HG03108 (cell line): ENCODE data around the gene POR.

Experiments
- ATAC-seq: cut with Tn5 transposase; IDR thresholded peaks from one replicate; pipeline ENCODE4 v1.9.1; 2021; ENCODE audit warnings: moderate library complexity; ENCODE audit not compliant: unreplicated experiment

Gene POR

DNA sequence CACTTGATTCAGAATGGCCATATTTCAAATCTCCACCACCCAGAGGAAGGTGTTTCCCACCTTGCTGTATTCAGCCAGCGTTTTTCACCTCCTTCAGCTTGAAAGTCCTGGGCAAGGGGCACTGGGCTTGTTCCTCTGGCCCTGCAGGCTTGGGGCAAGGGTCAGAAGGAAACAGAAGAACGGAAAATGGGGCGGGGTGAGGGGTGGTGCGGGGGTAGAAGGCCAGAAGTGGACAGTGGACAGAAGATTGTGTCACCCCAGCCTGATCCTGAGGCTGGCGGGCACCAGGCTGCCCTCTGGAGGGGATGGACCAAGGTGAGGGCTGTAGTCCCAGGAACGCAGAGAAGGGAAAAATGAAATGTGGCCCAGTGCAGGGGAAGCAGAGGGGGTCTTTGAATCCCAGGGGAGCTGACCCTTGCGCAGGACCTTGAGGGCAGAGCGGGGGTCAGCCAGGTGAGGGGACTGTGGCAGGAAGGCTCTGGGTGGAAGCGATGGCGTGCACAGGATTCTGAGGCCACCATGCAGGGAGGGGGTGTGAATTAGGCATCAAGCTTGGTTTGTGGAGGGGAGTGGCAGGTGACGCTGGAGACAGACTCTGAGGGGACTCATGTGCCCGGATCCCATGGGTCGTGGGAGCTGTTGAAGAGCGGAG is 56.5 kb downstream of the POR start:
- no peak for ATAC-seq

DNA sequence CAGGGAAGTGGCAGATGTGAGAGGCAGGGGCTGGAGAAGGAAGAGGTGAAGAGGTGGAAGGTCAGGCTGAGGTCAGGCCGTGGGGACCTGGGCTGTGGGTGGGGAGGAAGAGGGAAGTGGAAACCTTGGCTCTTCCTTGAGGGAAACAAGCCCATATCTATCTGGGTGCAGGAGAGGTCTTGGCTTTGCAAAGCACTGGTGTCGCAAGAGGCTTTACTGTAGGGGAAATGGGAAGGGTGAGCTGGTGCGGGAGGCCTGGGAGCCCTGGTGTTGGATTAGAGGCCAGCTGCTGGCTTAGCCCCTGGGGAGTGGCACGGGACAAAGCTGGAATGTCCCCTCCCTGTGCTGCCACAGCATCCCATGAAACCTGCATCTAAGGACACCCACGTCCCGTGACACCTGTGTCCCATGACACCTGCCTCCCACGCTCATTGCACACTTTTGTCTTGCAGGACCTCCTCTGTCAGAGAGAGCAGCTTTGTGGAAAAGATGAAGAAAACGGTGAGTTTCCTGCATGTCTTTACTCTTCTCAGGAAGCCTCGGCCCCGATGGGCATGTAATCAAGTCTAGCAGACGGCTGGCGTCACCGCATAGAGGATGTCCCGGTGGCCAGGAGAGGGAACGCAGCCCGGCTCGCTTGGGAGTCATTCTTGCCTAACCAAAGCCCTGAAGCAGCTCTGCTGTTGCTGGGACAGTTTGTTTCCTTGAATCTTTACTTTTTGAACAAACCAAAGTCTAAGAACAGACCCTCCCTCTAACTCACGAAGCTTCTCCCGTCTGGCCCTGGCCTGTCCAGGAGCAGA is 57.2 kb downstream of the POR start:
- no peak for ATAC-seq

DNA sequence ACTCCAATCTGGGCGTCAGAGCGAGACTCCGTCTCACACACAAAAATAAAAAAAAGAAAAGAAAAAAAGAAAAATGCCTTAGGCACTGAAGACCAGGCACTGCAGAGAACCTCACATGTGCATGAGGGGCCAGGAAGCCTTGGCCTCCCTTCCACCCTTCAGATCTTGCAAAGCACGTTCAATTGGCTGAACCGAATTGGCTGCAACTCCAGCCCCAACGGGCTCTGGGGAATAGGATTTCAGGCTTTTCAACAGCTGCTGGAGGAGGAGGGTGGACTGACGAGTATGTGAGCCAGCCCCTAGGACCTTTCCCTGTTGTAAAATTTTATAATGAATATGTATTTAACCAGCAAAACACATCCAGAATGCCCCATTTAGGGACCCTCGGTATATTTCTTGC is 62.8 kb downstream of the POR start:
- ATAC-seq: no peak

DNA sequence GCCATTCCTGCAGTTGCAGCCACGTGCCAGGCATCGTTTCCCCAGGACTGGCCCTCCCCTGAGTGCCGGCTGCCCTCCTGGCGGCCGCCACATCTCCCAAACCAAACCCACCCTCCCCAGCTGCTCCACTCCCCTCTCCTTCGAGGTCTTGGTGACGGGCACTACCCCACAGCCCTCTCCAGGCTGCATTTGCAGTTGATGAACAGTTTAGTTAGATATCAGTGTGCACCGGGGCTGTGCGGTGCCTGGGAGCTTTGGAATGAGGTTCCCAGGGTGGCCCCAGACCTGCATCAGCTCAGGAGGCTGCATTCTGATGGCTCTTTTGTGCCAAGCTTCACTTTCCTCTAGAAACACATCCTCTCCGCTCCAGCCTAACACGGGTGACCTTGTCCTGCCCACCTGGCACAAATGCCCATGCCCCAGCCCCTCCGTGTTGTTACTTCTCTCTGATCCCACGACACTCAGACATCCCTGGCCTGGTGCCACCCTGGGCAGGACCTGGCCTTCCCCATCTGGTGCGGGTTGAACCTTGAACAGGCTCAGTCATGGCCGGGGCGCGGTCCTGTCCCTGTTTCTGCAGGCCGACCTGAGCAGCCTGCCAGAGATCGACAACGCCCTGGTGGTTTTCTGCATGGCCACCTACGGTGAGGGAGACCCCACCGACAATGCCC is 64.9 kb downstream of the POR start:
- no peak for ATAC-seq

DNA sequence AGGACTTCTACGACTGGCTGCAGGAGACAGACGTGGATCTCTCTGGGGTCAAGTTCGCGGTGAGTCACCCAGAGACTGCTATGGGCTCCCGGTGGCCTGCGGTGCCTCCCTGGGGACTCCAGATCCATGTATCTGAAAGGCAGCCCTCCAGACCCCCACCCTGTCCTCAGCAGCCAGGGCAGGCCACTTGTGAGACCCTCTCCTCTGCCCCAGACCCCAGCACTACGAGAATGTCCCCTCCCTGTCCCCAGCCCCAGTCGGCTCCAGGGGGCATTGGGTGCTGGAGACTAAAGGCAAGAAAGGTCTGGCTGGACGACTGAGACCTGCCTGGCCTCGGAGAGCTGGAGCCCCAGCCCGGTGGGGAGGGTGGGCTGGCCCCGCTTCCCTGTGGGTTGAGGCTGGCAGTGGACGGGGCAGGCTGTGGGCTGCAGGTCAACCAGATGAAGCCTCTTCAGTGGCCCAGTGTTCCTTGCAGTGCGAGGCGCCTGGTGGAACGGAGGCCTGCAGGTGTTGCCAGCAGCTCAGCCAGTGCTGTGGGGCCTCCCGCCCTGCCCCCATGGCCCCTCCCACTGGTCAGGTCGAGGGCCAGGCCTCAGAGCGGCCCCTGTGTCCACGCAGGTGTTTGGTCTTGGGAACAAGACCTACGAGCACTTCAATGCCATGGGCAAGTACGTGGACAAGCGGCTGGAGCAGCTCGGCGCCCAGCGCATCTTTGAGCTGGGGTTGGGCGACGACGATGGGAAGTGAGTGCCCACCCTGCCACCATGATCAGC is 65.7 kb downstream of the POR start:
- ATAC-seq: no peak

DNA sequence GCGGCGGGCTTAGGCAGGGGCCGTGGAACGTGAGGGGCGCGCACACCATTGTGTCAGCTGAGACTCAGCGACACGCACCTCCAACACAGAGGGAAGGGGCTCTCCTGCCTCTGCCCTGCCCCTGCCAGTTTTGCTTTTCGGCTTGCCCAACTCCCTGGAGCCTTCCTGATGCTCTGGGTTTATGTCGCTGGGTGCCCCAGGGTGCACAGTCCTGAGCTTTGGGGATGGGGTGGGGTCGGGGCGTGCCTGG is 66.2 kb downstream of the POR start:
- no peak for ATAC-seq

DNA sequence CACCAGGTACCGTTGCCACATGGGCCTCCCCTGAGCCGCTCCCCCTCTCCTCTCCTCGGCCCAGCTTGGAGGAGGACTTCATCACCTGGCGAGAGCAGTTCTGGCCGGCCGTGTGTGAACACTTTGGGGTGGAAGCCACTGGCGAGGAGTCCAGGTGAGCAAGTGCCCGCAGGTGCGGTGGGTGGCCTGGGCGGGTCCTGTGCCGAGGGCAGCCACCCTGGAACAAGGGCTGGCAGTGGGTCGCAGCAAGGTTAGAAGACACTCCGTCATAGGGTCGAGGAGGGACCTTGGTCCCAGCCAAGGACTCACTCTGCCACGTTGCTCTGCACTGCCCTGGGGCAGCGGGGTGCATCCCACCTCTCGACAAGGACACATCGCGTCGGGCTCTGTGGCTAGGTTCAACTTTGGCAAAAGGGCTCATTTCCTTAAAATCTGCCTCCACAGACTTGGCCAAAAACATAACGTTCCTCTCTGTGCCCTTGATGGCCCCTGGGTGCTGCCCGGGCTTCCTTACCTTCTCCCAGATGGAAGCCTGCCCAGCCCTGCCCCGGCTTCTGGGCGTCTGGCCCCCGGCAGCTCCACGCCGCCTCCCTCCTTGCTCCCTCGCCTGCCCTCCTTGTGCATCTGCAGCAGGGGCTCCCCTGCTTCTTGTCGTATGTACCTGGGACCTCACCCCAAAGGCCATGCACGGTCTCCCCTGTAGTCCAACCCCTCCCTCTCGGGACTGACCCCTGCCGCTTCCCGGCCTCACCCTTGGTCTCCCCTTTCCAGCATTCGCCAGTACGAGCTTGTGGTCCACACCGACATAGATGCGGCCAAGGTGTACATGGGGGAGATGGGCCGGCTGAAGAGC is 66.7 kb downstream of the POR start:
- no peak for ATAC-seq

DNA sequence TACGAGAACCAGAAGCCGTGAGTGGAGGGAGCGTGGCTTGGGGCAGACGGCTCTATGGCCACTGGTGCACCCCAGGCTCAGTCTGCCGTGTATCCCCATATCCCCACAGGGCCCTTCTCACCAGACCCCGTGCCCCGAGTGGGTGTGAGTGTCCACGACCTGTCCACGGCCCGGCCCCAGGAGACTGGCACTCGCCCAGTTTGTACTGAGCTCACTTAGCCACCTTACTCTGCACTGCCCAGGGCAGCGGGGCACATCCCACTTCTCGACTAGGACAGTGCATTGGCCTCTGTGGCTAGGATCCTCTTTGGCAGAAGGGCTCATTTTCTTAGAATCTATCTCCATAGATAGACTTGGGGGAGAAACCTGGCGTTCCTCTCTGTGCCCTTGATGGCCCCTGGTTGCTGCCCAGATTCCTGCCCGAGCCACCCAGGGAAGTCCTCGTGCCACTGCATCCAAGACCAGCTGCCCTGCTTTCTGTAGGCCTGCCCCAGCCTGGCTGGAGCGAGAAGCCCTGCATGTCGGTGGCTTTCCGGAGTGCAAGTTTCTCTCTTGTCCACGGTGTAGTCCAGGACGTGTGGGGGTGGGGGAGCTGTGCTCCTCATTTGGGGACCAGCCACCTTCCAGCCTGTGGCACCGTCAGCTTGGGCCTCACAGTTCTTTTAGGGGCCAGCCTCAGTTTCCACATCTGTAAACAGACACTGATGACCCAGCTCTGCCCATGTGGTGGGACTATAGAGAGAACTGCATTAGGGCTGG is 67.5 kb downstream of the POR start:
- ATAC-seq: no peak

DNA sequence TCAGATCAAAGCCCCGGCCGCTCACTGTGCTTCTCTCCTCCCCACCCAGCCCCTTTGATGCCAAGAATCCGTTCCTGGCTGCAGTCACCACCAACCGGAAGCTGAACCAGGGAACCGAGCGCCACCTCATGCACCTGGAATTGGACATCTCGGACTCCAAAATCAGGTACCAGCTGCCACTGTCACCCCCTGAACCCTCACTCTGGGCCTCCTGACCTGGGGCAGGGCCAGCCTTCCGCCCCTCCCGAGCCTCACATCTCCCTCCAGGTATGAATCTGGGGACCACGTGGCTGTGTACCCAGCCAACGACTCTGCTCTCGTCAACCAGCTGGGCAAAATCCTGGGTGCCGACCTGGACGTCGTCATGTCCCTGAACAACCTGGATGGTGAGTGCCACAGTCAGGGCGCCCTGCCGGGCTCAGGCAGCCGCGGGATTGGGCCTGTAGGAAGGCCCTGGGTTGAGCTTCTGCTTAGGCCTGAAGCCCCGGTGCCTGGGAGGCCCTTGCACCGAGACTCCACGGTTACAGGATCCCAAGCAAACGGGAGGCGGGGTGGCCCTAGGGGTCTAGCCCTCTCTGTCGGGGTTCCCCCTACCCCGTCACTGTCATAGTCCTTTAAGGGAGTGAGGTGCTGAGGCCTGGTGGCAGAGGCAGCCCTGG is 68.6 kb downstream of the POR start:
- no peak for ATAC-seq

DNA sequence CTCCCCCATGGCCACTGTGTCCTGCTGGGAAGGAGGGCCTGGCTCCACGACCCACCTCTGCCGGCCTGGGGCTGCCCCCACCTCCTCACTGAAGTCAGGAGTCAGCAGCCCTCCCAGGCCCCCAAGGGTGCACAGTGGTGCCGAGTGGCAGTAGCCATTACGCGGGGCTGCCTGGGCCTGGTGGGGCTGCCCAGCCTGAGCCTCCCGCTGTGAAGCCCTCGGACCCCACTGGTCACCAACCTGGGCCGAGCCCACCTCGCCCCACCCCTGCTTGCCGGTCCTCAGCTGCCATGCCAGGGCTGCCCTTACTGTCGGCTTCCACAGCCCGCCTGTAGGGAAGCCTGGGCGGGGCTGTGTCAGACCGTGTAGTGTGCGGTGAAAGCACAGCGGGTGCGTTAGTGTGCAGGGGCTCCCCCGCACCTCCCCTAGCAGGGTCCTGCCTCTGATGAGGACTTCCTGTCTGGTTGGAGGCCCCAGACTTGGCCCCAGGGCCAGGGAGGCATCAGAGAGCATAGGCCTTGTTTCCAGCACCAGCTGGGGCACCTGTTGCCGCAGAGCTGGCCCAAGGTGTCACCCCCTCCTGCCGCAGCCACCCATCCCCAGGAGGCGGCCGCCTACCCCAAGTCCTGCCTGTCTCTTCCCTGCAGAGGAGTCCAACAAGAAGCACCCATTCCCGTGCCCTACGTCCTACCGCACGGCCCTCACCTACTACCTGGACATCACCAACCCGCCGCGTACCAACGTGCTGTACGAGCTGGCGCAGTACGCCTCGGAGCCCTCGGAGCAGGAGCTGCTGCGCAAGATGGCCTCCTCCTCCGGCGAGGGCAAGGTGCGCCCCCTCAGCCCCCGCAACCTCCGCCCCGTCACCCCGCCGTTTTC is 69.4 kb downstream of the POR start:
- ATAC-seq: no peak

DNA sequence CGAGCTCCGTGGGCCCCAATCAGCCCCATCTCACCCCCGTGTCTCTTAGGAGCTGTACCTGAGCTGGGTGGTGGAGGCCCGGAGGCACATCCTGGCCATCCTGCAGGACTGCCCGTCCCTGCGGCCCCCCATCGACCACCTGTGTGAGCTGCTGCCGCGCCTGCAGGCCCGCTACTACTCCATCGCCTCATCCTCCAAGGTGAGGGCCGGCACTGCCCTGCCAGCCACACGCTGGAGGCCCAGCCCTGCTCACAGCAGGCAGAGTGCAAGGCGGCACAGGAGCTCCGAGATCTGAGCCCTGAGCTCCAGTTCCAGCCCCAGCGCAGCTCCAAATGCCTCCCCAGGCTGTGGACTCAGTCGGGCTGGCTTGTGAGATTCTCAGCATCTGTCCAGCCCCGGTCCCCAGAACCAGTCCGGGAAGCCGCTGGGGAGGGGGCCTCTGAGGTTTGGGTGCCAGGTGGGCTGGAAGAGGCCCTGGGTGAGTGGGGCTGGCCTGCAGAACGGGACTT is 70.1 kb downstream of the POR start:
- no peak for ATAC-seq

DNA sequence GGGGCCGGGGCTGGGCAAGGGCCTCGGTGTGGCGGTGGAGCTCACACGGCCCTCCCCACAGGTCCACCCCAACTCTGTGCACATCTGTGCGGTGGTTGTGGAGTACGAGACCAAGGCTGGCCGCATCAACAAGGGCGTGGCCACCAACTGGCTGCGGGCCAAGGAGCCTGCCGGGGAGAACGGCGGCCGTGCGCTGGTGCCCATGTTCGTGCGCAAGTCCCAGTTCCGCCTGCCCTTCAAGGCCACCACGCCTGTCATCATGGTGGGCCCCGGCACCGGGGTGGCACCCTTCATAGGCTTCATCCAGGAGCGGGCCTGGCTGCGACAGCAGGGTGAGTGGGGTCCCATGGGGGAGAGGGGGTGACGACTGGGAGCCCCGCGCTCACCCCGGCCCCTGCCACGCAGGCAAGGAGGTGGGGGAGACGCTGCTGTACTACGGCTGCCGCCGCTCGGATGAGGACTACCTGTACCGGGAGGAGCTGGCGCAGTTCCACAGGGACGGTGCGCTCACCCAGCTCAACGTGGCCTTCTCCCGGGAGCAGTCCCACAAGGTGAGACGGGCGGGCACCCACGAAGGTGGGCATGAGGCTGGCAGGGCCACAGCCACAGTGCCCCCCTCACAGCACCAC is 70.7 kb downstream of the POR start:
- no peak for ATAC-seq

DNA sequence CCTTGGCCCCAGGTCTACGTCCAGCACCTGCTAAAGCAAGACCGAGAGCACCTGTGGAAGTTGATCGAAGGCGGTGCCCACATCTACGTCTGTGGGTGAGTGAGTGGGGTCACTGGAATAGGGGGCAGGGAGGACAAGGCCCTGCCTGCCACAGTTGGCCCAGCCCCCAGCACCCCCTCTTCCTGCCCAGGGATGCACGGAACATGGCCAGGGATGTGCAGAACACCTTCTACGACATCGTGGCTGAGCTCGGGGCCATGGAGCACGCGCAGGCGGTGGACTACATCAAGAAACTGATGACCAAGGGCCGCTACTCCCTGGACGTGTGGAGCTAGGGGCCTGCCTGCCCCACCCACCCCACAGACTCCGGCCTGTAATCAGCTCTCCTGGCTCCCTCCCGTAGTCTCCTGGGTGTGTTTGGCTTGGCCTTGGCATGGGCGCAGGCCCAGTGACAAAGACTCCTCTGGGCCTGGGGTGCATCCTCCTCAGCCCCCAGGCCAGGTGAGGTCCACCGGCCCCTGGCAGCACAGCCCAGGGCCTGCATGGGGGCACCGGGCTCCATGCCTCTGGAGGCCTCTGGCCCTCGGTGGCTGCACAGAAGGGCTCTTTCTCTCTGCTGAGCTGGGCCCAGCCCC is 71.3 kb downstream of the POR start:
- no peak for ATAC-seq

DNA sequence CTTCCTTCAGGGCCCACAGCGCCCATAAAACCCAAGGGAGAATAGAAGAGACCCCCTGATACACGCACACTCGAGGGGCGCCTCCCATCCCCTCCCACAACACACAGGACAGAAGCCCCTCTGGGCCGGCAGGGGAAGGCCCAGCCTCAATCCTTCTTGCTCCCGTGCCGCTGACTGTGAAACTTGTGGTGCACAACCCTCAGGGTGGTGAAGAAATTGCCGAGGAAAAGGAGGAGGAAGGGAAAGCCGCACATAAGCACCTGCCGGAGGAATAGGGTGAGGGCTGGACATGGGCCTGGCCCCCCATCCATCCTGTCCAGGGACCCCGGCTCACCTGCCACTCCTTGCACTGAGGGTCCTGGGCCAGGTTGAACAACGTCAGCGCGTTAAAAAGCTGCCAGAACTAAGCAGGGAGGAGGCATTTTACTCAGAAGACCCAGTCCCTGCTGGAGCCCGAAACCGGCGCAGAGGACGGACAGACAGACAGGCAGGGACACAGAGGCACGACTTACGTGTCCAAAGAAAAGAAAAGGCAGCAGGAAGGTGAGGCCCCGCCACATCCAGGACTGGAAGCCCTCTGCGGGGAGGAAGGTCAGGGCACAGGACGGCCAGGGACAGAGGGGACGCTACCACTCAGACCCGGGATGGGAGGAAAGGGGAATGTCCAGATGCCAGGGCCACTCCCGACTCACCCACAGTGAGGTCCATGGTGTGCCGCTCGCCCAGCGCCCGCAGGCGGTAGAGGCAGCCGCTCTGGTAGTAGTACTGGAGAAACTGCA is 72.3 kb downstream of the POR start:
- no peak for ATAC-seq

DNA sequence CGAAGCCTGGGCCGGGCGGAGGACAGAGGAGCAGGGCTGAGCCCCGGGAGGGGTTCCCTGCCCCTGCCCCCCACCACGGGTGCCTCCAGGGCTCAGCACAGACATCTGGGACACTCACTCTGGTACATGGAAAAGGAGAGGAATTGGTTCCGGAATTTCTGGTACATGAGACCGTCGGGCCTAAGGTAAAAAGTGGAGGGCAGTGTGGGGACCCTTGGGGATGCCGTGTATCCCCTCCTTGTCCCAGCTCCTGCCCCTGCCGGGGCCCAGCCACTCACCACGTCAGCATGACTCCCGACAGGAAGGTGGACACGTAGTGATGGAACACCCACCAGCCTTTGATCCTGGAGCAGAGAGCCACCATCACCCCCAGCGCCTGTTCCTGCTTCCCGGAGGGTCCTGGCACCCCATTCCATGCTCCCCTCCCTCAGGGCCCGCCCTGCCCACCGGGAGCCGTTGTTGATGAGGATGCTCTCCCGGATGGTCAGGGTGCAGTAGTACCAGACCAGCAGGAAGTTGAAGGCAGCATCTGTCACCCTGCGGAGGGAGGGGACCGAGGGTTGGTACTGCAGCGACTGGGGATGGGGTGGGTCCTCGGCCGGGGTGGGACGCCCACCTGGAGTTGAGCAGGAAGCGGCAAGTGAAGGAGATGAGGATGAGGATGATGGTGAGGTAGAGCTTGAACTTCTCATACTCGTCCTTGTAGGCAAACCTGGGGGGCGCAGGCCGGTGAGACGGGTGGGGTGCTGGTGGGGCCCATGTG is 73.0 kb downstream of the POR start:
- no peak for ATAC-seq
